Right lobe of liver (tissue), 6 donors: ENCODE results near the gene ZDHHC14. TPM values are rescaled to one million over a fixed set of nuclear protein-coding genes. Genes with fewer than 3 reads are reported as not detected.
A peak's percentile ranks its signal among the peaks of the same experiment; 100 is the strongest.

Experiments
- ATAC-seq, 4 donors: fragments of 200-7000 bp; cut with Tn5 transposase; one replicate each; pipeline ENCODE4 v1.9.1; 2020; ENCODE audit warnings: mild to moderate bottlenecking in 4 of 4, moderate library complexity in 4 of 4
- DNase-seq, 3 donors: peaks; one replicate each; pipeline ENCODE4 v3.0.0-alpha.2; 2020
- H3K27ac ChIP-seq, 3 donors: fragments of 200-600 bp; one replicate each; pipeline ENCODE4 v1.8.0; 2022
- H3K27me3 ChIP-seq, 2 donors: fragments of 200-600 bp; one replicate each; pipeline ENCODE4 v1.8.0; 2022
- H3K36me3 ChIP-seq, 4 donors: fragments of 200-600 bp; sonication (generic) in 1 of 4; one replicate each; pipeline versions ENCODE4 v1.5.1 to v1.8.0; 2017 to 2022; ENCODE audit warnings: control low read depth in 1 of 4
- H3K4me1 ChIP-seq, 4 donors: fragments of 200-600 bp; sonication (generic) in 1 of 4; one replicate each; pipeline versions ENCODE4 v1.5.1 to v1.8.0; 2017 to 2022; ENCODE audit warnings: control low read depth in 1 of 4
- H3K4me3 ChIP-seq, 3 donors: fragments of 200-600 bp; one replicate each; pipeline ENCODE4 v1.8.0; 2022
- H3K9me3 ChIP-seq, 4 donors: fragments of 200-600 bp; sonication (generic) in 1 of 4; one replicate each; pipeline versions ENCODE4 v1.5.1 to v1.8.0; 2017 to 2022; ENCODE audit warnings: control low read depth in 1 of 4
- POLR2A ChIP-seq: fragments of 450-650 bp; IDR thresholded peaks from one replicate; pipeline ENCODE4 v1.6.1; 2017; ENCODE audit warnings: antibody characterized with exemption, mild to moderate bottlenecking
- WGBS: methylation state at CpG from one replicate; pipeline ENCODE4 v1.1.6; 2018; ENCODE audit warnings: low coverage, low lambda C conversion rate; ENCODE audit not compliant: insufficient coverage; ENCODE audit errors: missing lambda C conversion rate; 5-methylcytosine and 5-hydroxymethylcytosine counted together
- intact Hi-C, 2 donors: fragments of 100-400 bp; cut with DNase I; formaldehyde crosslinking; loops; one replicate each; pipeline versions ENCODE4 v1.11.2 to v1.14.1; 2022
- total RNA-seq, 6 experiments: library from RNA; depleted of rRNA in 2 of 6; stranded (reverse); fragments of >200 nt in 2 of 6; fragmentation: NEBNext Ultra II Directional in 3 of 6; extraction: Animal tissue kit (Norgen Biotek cat#: 25700) in 3 of 6; gene quantifications; one replicate each; pipeline versions ENCODE4 v1.1.0 to v1.2.4, GENCODE V29; 2016 to 2023
- TF ChIP-seq, protein P1 (sequence below), 4 donors: fragments of 200-600 bp in 3 of 4; fragments of 450-650 bp in 1 of 4; IDR thresholded peaks; one replicate each; pipeline versions ENCODE4 v1.5.1 to v1.8.0; 2016 to 2022; ENCODE audit warnings: antibody characterized with exemption in 4 of 4, mild to moderate bottlenecking in 2 of 4
- donor health status: DM: no; HTN: yes; CAD: no.
- donor health status: DM: no; HTN: no; CAD: no.
- donor health status: DM: no; HTN: no; CAD: no.
- donor health status: DM: no; HTN: yes; CAD: no.
- donor health status: DM: no; HTN: yes; CAD: no.

The ZDHHC14 gene
- total RNA-seq, 6 experiments from 2014 or later, result 7.3 to 13.0 (median 10.3) TPM

DNA sequence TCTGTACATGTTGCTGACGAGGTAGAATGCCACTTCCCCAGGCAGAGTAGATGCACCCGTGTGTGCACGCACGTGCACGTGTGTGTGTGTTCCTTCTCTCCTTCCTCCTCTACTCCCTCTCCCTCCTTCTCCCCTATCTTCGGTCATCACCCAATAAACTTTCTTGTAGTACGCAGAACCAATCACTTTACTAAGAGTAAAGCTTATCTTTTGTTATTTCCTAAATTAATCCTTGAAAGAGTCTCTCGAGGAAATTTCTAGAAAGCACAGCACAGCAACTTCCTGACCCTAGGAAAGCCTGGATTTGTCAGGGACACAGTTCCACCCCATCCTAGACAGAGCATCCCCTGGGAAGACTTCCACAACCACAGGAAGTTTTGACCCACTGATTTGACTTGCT, 166.1 kb downstream of the ZDHHC14 start:
- Histone ChIP-seq H3K4me3 (no peak overlapping the region), H3K27ac (no peak overlapping the region), H3K36me3 (no peaks in the 10 kb centered on the region), H3K27me3 (no peaks in the 10 kb centered on the region), H3K9me3 (no peaks in the 10 kb centered on the region), H3K4me1 (no peaks in the 10 kb centered on the region)
- no peak for TF ChIP-seq POLR2A
- TF ChIP-seq, protein P1, sequence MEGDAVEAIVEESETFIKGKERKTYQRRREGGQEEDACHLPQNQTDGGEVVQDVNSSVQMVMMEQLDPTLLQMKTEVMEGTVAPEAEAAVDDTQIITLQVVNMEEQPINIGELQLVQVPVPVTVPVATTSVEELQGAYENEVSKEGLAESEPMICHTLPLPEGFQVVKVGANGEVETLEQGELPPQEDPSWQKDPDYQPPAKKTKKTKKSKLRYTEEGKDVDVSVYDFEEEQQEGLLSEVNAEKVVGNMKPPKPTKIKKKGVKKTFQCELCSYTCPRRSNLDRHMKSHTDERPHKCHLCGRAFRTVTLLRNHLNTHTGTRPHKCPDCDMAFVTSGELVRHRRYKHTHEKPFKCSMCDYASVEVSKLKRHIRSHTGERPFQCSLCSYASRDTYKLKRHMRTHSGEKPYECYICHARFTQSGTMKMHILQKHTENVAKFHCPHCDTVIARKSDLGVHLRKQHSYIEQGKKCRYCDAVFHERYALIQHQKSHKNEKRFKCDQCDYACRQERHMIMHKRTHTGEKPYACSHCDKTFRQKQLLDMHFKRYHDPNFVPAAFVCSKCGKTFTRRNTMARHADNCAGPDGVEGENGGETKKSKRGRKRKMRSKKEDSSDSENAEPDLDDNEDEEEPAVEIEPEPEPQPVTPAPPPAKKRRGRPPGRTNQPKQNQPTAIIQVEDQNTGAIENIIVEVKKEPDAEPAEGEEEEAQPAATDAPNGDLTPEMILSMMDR (IDR thresholded peaks at IDR 0.05), result no peak
- intact Hi-C loops, result loop anchor here in 1 of 2 donors (10.0 kb wide), 1 partner anchor 48 kb away; no protein-coding TSS in a partner anchor
- ATAC-seq (peak in 2 of 4 donors; percentile 23), DNase-seq (no peak)
- 80% methylated on average over 8 of the region's 8 CpGs for WGBS

DNA sequence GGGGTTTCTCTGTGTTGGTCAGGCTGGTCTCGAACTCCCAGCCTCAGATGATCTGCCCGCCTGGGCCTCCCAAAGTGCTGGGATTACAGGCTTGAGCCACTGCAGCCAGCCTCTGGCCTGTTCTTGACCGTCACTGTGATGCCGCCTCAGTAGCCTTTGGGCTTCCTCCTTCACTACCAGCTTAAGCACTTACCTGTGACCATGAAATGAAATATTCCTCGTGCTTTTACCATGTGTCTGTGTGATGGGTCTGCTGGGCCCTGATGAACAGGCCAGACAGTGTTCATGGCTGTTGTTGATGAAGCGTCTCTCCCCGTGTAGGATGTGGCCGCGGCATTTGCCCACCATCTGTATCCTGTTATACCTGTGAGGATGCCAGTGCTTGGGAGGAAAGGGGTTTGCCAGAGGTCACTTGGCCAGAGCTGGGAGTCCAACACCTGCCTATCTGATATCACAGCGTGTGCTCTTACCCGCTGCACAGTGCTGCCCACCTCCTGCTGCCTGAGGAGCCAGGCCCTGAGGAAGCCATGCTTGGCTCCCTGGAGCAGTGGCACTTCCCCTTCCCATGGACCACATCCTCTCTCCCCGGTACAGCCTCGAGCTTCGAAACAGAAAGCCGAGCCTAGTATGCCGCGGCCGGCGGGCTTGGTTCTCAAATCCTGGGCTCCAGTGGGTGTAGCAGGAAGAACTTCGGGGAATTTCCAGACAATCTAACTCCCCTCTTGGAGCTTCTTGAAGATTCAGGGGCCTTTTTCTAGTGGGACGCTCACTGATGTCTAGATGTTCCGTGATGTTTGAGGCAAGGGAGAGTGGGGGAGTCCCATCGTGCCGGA, 167.9 kb downstream of the ZDHHC14 start:
- Histone ChIP-seq H3K27me3 (no peaks in the 10 kb centered on the region), H3K27ac (no peak overlapping the region), H3K36me3 (no peaks in the 10 kb centered on the region), H3K9me3 (no peaks in the 10 kb centered on the region), H3K4me3 (no peak overlapping the region), H3K4me1 (no peaks in the 10 kb centered on the region)
- WGBS, result 71% methylated on average over 16 of the region's 24 CpGs
- DNase-seq (peak in 1 of 3 donors; percentile 31), ATAC-seq (peak; percentile 50 to 62 (median 55))
- no peak for TF ChIP-seq POLR2A
- TF ChIP-seq, protein P1 (IDR thresholded peaks at IDR 0.05), result no peak
- intact Hi-C loops, result loop anchor here in 1 of 2 donors (10.0 kb wide), 1 partner anchor 46 kb away; no protein-coding TSS in a partner anchor

DNA sequence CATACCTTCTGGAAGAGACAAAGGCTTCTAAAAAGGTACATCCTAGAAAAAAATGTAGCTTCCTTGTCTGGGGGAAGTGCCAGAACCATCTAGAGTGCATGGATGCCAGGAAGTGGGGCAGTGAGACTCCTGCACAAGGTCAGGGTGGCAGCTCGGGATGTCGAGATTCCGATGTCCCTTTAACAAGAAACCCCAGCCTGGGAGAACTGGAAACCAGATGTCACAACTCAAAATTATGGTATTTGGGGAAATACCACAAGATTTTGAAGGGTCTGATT, 168.4 kb downstream of the ZDHHC14 start:
- Histone ChIP-seq H3K36me3 (no peaks in the 10 kb centered on the region), H3K4me3 (no peak overlapping the region), H3K9me3 (no peaks in the 10 kb centered on the region), H3K4me1 (no peaks in the 10 kb centered on the region), H3K27me3 (no peaks in the 10 kb centered on the region), H3K27ac (no peak overlapping the region)
- no peak for DNase-seq
- ATAC-seq, result no peak
- intact Hi-C loops, result loop anchor here in 1 of 2 donors (10.0 kb wide), 1 partner anchor 45 kb away; no protein-coding TSS in a partner anchor
- 78% methylated on average over 3 of the region's 3 CpGs for WGBS
- TF ChIP-seq, protein P1 (IDR thresholded peaks at IDR 0.05), result no peak
- no peak for TF ChIP-seq POLR2A

DNA sequence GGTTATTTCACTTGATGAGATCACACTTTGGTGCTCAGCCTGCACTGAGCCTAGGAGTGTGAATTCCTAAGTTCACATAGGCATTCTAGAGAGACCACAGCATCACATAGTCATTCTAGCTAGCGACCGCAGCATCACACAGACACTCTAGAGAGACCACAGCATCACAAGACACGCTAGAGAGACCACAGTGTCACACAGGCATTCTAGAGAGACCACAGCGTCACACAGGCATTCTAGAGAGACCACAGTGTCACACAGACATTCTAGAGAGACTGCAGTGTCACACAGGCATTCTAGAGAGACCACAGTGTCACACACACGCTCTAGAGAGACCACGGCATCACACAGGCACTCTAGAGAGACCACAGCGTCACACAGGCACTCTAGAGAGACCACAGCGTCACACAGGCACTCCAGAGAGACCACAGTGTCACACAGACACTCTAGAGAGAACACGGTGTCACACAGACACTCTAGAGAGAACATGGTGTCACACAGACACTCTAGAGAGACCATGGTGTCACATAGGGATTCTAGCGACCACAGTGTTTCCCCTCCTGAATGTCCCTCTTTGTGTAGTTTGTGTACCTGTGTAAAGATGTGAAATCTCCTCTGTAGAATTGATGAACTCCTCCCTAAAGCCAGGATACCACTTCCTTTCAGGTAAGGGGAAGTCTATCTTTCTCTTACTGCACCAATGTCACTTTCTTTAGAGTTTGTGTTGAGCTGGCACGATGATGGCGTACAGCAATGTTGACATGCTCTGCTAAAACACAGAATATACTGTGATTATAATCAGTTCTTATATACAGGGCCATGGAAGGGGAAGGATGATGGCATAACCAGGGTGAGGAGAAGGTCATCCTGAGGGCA, 169.4 kb downstream of the ZDHHC14 start:
- Histone ChIP-seq H3K4me3 (no peak overlapping the region), H3K27ac (no peak overlapping the region), H3K4me1 (no peaks in the 10 kb centered on the region), H3K27me3 (no peaks in the 10 kb centered on the region), H3K9me3 (no peaks in the 10 kb centered on the region), H3K36me3 (no peaks in the 10 kb centered on the region)
- 92% methylated on average over 3 of the region's 12 CpGs for WGBS
- intact Hi-C loops, result no loop called here
- no peak for TF ChIP-seq POLR2A
- no peak for DNase-seq
- ATAC-seq, result no peak
